NCI-H187 treated with DMSO at 0.1 percent for 48 hours (cell line): Measurements from ENCODE around the gene PTPRN2.

Source experiments
- DNase-seq: peaks from one replicate; lab custom pipeline; 2025; lab: John Stamatoyannopoulos, UW

Gene PTPRN2

DNA sequence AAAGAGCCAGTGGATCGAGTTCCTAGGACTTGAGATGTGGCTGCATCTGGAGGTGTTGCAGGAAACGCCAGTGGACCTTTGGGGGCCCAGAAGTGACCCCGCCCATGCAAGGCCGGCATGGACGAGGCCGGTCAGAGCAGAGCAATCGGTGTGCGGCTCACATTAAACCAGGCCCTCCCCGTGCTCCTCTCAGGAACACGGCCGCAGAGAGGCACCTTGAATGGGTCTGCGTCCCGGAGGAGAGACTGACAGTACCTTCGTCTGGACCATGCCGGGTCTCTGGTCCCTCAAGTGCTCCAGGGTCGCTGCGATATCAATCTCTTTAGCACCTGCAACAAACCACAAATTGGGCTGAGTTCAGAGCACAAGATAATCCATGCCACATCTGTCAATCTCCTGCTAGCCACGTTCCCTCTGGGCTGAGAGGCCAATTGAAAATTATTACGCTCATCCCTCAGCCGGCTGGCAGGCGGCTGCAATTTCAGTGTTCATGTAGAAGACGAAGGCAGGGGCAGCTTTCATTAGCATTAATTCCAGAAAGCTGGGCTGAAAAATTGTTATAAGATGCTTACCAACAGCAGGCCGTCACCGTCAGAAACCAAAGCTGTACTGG, 1038.8 kb downstream of the PTPRN2 start:
- no peak for DNase-seq

DNA sequence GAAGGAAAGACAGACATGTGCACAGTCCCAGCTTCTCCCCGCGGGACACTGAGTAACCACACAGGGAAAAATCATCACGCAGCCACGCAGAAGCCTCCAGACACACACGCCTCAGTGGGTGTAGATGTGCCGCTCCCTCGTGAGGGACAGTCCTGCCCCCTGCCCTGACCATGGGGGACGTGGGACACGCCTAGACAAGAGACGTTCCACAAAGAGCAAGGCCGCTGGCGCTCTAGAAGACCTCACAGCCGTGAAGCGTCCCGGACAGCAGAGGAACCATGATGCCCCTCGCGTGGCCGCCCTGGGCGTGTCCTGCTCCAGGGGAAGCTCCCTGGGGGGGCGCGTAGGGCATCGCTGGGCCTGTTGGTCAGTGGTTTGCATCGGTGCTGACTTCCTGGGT, 1040.0 kb downstream of the PTPRN2 start:
- no peak for DNase-seq

DNA sequence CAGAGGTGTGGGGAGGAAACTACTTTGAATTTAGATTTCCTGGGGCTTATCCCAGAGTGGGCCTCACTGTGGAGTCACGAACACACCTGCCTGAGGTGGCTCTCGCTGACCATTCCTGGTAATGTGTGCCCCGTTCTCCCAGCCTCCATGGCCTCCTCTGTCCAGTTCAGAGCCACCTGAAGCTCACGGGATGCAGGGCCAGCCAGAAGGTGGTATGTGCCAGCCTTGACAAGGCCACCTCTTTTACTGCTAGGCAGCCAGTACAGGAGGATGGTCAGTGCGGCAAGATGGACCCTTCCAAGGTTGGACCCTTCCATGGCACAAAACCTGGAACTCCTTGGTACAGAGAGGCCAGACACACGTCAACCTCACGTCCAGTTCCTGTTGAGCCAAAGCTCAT, 1040.5 kb downstream of the PTPRN2 start:
- no peak for DNase-seq

DNA sequence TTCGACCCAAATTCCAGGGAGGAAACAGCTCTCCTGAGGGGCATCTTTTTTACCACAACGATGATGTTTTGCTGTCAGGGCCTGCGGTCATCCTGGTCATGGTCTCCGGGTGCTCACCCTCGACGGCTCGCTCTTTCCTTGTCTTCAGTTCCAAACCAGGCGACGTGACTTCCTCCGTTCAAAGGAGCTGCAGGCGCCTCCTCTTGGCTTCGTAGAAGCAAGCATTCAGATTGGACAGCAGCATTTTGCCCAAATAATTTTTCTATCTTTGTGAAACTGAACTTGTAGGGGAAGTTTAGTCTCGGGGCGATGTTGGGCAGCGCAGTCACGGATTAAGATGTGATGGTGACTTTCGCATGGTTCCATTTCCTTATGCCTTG, 1042.0 kb downstream of the PTPRN2 start:
- no peak for DNase-seq

DNA sequence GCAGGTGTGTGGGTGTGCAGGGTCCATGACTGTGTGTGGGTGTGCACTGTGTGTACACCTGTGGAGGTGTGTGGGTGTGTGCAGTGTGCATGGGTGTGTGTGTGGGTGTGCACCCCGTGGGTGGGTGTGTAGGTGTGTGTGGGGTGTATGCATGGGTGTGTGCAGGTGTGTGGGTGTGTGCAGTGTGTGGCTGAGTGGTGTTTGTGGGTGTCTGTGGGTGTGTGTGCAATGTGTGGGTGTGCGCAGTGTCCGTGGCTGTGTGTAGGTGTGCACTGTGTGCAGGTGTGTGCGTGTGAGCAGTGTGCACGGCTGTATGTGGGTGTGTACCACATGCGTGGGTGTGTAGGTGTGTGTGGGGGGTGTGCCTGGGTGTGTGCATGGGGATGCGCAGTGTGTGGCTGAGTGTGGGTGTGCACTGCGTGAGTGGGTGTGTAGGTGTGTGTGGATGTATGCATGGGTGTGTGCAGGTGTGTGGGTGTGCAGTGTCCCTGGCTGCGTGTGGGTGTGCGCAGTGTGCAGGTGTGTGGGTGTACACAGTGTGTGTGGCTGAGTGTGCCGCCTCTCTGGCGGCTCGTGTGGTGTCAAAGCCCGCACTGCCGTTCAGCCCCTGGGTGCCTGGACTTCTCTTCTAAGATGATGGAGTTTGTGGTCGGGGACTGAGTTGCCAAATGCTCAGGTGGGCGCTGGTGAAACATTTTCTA, 1042.5 kb downstream of the PTPRN2 start:
- DNase-seq: no peak

DNA sequence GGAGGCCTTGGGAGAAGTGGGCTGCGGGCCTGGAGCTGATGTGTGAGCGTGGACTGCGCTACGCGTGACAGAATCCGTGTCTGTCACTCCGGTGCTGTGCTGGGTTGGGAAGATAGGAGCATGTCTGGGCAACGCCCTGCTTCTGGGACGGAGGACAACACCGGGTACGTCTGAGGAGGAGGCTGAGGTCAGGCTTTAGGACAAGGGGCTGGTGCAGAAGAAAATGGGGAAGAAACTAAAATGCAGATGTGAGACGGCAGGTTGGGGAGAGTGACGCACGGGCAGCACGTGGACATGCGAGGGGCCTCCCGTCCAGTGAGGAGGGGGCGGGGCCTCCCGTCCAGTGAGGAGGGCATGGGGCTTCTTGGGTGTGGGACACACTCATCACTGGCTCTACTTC, 1043.4 kb downstream of the PTPRN2 start:
- DNase-seq: no peak

GRCh38 chr7:157543791-157544190, 1043.8 kb downstream of the PTPRN2 start:
- no peak for DNase-seq

DNA sequence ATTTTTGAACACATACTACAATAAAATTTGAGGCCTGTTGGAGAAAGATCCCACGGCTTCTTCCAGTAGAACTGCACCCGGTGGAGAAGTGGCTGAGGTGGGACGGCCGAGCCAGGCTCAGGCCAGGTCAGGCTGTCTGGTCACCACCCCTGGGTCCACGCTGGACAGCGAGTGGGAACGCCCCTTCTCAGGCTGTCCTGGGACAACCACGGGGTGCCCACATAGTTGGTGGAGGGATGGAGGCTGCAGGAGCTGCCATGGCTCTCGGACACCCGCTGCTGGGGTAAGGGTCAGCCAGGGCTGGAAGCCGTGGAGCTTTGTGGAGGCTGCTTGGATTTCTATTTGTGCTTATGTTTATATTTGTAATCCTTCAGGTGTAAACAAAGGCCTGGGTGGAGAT, 1044.3 kb downstream of the PTPRN2 start:
- no peak for DNase-seq

DNA sequence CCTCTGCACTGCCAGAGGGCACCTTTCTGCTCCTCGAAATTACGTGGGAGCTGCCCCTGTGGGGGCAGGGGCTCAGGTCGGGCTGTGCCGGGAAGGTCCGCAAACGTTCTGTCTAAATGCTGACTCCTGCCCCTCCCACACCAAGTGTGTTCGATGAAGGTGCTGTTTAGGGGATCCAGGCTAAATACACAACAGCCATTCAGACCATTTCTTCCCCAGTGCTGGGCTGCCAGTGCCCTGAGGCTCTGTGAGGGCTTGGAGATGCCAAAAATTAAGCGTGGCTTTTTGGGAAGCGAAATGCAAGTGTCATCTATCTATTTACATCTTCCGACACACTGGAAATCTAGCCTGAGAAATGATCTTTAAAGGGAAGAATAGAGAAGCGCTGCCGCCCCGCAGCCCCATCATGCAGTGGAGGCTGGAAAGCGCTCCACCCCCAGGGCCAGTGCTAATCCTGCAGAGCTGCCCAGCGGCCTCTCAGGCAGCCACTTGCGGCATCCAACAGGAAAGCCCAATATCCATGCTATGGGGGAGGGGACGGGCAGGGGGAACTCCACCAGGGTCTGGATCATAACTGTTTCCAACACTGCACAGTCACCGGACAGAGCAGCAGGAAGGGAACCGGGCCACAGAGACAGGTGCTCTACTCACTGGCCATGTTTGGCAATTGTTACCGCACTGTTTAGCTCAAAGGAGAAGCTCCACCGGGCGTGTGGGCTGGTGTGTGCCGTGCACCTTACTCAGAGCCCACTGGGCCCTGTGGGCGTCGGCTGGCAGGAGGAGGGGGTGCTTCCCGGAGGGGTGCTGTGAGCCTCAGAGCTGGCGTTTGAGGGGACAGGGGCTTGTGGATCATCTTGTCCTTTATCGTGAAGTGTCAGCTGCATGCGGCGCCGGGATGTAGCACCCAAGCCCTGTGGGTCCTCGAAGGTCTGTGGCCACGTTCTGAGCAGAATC, 1045.3 kb downstream of the PTPRN2 start:
- no peak for DNase-seq

GRCh38 chr7:157541295-157542067, 1046.1 kb downstream of the PTPRN2 start:
- DNase-seq: no peak

DNA sequence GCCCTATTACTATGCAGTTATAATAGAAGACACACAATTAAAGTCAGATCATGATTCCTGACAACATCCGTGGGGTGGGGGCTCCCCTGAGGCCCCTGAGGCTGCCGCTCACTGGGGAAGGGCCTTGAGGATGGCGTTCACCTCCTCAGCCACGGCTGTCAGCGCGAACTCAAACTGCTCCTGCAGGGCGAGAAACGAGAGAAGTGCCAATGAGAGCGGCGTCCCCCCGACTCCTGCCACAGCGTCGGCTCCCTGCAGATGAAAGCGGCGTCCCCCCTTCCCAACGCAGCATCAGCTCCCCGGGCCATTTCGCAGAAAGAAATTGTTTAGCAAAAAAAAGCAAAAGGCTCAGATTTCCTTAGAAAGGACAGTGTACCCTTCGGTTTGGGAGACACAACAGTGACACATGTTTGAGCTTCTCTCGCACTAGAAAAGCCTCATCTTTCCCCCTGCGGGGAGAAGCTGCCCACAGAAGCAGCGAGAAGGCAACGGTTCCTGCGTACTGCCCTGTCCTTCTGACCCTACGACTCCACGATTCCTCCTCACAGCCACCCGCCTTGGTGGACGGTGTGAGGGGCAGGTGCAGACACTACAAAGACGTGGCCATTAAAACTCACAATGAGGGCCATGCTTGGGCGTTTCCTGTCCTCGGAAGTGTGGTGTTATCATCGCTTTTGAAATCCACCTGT, 1046.9 kb downstream of the PTPRN2 start:
- no peak for DNase-seq

DNA sequence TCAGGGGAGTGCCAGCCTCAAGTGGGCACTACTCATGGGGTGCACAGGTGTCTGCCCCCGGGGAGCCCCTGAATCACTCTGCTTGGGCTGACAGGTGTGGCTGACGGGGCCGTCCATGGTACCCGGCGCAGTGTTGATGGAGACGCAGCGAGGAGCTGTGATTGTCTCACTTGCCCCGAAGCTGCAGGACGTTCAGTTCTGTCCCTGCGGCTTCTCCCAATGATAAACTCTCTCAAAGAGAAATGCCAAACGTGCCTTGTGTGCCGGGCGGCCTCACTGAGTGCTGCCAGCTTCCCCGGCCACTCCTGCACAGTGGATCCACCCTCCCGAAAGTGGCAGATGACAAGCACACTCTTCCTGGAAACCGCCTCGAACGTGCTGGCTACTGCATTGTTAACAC, 1047.6 kb downstream of the PTPRN2 start:
- DNase-seq: no peak

- no peak for DNase-seq
Observed at GRCh38 chr7:157539521-157539920, 1048.1 kb downstream of the PTPRN2 start.

DNA sequence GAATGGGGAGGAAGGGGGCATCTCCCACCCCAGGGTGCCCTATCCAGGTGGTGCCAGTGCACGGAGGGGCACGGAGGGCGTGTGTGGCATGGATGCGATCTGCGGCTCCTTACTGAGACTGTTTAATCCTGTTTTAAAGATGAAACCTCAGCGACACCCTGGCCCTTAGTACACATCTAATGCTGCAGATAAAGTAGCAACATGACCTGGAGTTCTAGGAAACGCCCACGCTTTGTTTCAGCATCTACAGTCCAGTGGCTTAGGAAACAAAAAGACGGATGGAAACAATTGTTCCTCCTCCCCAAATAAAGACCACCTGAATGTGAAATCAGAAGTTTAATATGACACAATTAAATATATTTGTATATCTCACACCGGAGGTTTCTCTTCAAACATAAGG, 1048.9 kb downstream of the PTPRN2 start:
- DNase-seq: no peak

DNA sequence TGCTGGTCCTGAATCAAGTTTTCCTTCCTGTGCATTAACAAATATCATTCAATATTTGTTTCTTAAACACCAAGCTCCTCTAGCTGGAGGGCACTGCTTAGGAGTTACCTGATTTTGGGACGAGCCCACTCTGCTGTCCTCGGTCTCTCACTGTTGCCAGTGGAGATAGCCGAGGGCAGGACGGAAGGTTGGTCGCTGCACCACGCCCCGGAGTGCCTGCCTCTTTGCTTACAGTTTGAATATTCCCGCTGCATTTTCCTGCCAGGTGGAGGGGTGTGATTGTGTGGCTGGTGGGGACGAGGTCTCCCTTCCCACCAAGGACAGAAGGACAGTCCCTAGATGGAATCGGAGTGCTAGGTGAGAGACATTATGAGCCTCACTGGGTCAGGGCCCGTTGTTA, 1049.3 kb downstream of the PTPRN2 start:
- DNase-seq: no peak

DNA sequence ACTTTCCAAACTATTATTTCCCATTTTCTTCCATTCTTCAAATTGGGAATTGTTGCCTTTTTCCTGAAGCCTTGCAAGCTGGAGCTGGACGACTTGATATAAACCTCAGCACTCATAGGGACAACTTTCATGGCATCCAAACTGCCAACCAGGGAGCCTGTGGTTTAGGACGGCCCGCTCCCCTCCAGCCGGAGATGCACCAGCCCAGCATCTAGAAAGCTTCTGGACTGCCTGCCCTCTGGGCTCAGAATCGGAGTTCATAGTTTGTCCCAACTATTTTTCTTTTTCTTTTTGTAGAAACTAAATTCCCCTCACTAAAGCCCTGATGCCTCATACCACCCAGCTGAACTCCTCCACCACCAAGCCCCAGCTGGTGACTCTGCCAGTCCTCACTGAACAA, 1050.6 kb downstream of the PTPRN2 start:
- DNase-seq: no peak

- no peak for DNase-seq
Observed at GRCh38 chr7:157532068-157532467, 1055.6 kb downstream of the PTPRN2 start.

DNA sequence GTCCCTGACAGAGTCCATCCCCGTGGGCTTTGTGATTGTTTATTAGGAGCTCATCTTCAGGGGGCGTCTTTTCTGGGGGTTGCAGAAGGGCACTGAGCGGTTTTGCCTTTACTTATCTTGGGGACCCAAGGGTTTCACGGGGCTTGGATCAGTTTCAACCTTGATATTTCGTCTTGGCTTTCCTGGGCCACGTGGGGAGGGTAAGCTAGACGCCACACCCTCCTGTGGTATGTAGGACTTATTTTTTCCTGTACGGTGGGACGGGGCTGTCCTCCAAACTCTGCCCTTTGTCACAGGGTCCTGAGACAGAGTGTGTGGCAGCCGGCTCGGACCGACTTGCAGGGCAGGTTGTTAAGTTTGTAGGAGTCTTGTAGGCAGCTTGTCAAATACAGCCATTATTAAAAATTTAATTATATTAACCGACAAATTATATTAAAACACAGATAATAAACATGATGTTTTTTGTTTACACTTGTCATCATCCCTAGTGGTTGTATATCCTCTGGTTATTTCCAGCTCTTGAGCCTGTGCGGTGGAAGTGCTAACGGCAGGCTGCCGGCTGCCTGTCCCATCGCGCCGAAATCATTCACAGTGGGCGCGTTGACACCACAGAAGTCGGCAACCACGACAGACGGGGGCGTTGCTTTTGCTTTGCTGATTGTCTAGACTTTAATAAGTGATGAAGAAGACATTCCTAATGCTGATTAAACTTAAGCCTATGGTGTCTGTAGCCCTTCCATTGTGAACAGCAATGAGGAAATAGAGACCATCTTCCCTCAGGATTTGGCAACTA, 1057.7 kb downstream of the PTPRN2 start:
- no peak for DNase-seq

GRCh38 chr7:157528785-157529341, 1058.8 kb downstream of the PTPRN2 start:
- no peak for DNase-seq

GRCh38 chr7:157527686-157528085, 1059.9 kb downstream of the PTPRN2 start:
- no peak for DNase-seq
